Epidermal melanocyte (primary cell): Measurements from ENCODE around the gene PAH.

Experiments used
- DNase-seq: peaks from one replicate; pipeline ENCODE4 v3.0.0; 2011; ENCODE audit warnings: low spot score; ENCODE audit not compliant: insufficient read length

The PAH gene

GRCh38 chr12:102902093-102902492 lies 15.0 kb downstream of the PAH start:
- no peak for DNase-seq

- no peak for DNase-seq
These were observed 16.7 kb downstream of the PAH start for GRCh38 chr12:102900389-102900788.

DNA sequence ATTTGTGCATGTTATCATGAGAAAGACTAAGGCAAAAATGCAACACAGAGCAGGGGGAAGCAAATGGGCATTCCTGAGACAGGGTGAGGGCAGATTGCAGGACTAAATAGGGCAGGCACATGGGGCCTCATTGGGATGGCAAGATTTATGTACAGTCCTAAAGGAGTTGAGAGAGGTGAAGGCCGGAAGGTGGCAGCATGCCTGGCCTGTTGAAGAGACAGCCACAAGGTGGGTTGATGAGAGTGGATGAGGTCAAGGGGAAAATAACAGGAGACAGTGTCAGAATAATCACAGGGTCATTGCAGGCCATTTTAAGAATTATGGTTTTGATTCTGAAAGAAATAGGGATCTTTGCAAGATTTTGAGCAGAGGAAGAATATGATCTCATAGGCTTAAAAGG lies 21.0 kb downstream of the PAH start:
- no peak for DNase-seq

DNA sequence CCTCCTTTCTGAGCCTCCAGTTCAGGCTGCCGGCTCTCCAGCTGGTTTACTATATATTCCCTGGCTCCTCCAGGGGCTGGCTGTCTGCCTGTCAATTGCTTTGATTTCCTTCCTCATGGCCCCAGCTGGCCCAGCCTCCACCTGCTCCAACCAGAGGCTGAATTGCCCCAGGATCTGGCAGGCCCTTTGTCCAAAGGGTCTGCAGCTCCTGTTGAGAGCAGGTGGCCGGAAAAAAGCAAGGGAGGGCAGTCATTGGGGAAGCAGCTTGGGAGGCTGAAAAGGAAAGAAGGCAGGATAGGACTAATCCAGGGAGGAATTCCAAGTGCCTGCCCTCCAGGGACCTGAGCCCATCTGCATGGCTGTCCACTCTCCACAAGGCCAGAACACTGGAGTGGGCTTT lies 25.3 kb downstream of the PAH start:
- DNase-seq: no peak

DNA sequence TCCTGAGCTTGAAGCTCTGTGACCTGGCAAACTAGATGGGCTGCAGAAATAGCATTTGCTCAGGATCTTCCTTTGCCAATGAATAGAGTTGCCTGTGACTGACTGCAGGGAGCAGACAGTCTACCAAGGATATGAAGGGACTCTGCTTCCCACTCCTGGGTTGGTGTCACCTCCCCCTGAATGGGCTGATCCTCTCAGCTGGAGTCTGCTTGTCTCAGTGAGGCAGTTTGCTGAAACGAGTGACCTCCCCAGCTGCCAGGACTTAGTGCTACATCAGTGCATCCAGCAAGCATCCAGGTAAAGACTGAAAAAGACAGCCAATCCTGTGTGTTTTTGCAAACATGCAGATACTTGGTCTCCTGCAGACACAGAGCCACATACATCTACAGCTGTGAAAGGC lies 28.5 kb downstream of the PAH start:
- no peak for DNase-seq

GRCh38 chr12:102885043-102885932 lies 31.8 kb downstream of the PAH start:
- no peak for DNase-seq

DNA sequence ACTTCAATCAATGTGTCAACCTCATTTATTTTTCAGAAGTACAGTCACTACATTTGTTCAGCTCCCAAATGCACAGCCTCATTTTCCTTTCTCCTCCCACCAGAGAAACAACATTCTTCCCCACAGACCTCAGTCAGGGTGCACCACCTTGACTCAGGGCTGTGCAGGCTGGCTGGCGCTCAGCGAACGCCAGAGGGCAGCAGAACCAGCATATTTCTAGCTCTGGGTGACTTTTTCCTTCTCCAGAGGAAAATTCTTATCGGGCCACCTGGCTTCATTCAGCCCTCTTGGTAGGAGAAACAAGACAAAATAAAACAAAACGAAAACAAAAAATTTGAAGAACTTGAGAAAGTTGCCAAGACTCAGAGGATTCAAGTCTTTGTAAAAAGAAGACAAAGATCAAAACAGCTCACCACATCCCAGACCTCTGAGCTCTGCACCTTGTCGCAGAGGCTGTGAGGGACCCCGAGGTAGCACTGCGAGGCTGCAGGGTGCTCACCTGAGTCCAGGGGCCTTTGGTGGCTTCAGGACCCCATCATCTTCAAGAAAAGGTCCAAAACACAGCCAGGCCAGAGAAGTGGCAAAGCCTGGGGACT lies 33.7 kb downstream of the PAH start:
- peak; percentile 44 for DNase-seq

- DNase-seq: no peak
These were observed 36.3 kb downstream of the PAH start for GRCh38 chr12:102880783-102881182.

DNA sequence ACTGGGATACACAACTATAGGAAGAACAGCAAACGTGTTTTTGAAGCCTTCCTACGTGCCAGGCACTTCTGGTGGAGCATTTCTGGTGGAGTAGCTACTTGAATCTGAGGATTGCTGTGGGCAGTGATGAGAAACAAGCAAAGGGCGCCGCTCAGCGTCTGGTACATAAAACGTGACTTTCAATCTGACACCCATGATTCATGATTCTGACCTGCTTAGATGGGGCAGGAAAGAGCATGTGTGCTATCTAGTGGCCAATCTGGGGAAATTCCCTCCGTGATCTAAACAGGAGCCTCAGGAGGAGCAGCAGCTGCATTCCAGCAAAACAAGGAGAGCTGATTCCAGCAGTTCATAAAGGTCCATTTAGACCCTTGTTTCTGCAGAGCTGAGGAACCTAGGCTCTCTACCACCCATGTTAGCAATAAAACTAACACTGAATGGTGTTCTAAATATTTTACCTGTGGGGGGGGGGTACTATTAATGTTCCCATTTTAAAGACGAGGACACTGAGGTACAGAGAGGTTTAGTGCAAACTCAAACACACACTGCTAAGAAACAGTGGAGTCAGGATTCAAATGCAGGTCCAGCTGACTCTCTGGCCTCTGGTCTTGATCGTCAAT lies 37.8 kb downstream of the PAH start:
- peak; percentile 24 for DNase-seq

GRCh38 chr12:102876883-102877282 lies 40.2 kb downstream of the PAH start:
- no peak for DNase-seq

GRCh38 chr12:102874819-102875218 lies 42.2 kb downstream of the PAH start:
- no peak for DNase-seq

DNA sequence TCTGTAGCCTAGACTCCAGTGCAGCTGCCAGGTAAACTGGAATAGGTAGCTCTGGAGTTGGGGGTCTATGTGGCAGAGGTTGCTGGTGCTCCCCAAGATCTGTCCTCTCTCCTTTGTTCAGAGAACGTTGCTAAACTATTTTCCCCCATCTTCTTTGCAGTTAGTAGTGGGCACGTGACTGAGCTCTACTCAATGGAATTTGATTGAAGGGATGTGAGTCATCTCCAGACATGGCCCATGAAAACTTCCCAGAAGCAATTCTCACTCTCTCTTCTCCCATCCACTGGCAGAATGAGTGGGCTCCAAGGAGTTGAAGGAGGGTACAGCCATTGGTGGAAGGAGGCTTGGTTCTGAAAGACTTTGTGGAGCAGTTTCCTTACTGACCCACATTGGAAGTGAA lies 44.0 kb downstream of the PAH start:
- DNase-seq: no peak

- DNase-seq: no peak
These were observed 46.0 kb downstream of the PAH start for GRCh38 chr12:102871014-102871413.

GRCh38 chr12:102869571-102869970 lies 47.5 kb downstream of the PAH start:
- DNase-seq: no peak

- DNase-seq: no peak
These were observed 51.0 kb downstream of the PAH start for GRCh38 chr12:102865821-102866615.

GRCh38 chr12:102862486-102862885 lies 54.6 kb downstream of the PAH start:
- DNase-seq: no peak

DNA sequence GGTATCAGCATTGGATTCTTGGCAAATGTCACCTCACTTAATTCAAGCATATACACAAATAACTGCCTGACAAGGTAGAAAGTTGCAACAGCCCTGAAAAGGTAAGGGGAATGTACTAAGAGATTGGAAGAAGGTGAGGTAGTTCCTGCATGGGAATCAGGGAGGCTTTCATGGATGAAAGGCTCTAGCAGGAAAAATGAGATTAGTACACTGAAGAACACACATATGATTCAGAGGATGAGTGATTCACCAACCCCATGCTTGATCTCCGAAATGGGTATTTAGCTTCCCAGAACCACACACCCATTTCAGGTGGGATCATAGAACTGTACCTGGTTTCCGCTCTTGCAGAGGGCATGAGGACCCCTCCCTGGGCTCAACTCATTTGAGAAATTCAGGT lies 65.8 kb downstream of the PAH start:
- DNase-seq: no peak

DNA sequence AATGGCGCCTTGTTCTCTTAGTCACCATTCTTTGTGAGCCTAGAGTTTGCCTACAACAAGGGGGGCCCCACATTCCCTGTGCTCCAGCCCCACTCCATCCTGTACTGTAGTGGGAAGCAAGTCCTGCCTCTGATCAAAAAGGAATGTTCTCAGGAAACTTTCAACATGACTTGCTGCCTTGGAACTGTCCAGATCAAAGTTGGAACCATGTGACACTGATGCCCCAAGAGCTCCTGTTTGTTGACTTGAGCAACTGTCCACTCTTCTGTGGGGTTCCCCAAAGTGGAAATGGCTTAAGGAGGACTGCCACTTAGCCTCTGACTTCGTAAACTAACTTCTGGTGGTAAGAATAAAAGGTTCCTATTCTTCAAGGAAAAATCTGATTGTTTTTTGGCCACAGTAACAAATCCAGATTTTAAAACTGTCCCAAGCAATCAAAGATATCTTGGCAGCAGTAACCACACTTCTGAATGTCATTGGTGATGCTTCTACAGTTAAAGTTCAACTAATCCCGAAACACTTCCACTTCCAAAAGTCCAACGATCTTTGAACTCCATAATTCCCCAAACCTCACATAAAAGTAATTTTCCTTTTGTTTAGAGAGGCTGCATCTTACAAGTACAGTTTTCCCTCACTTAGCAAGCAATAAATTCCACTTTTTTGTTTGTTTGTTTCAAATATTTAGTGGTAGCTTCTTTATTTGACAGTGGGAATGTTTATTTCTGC lies 67.2 kb downstream of the PAH start:
- DNase-seq: no peak

- DNase-seq: no peak
These were observed 68.2 kb downstream of the PAH start for GRCh38 chr12:102848832-102849231.

DNA sequence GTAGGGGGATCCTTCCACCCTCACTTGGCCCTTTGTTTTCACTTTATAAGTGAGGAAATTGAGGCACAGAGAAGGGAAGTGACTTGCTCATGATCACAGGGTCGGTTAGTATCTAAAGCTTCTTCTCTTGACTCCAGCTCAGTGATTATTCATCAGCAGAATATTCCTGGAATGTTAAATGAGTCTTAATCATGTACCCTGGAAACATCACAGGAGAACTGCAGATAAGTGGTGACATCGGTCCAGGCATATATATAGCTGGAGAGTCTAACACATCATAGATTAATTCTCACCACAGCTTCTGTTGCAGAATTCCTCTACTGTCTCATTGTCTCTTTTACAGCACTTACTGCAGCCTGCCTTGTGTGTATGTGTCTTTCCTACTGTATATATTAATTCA lies 69.9 kb downstream of the PAH start:
- no peak for DNase-seq
